Stimulated activated CD4-positive, alpha-beta T cell treated with anti-CD3 and anti-CD28 coated beads, Interleukin-2, amount 100 ng/mL, for 24 hours (primary cell): Measurements from ENCODE around the gene FEN1.

ENCODE experiments used
- DNase-seq, 2 donors: peaks; one replicate each; pipeline ENCODE4 v3.0.0-alpha.2; 2020

FEN1 gene

DNA sequence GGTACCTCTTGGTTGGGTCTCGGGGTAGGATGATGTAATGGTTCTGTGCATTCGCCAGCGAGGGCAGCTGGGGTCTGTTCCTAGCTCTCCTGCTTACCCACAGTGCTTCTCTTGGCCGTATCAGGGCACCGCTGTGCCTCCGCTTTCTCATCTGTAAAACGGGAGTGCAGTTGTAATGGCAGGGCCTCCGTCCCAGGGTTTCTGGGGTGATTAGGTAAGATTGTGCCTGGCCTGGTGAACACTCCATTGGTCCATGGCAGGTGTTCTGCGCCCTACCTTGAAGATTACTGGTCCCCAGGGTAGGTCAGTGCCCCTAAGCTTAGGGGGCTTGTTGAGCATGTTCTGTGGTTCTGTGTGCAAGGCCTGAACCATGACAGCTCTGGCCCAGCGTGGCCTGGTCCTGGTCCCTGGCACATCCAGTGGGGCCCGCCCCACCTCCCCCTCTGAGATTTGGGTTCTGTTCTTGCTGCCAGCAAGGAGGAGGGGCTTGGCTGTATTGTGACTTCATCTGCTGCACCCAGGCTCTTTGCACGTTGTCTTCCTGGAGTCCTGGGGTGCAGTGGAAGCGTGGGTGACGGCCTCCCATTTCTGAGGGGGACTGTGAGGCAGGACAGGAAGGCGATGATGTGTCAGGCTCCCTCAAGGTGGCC is 35.4 kb upstream of the FEN1 start:
- no peak for DNase-seq

DNA sequence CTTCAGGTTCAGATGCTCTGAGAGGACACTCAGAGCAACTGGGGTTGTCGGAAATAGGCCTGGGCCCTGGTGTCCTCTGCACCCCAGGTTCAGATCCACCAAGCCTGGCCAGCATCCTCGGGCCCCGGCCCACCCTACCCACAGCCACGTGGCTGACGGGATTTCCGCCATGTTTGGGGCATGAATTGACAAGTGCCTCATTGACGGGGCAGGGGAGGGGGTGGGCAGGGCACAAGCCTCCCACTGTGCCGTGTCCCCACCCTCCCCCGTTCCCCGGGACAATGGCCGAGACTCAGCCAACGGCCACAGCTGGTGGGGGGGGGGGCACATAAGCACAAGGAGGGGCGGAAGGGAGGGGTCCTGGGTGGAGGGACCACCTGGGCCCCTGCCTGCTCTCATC is 31.8 kb upstream of the FEN1 start:
- DNase-seq: no peak

DNA sequence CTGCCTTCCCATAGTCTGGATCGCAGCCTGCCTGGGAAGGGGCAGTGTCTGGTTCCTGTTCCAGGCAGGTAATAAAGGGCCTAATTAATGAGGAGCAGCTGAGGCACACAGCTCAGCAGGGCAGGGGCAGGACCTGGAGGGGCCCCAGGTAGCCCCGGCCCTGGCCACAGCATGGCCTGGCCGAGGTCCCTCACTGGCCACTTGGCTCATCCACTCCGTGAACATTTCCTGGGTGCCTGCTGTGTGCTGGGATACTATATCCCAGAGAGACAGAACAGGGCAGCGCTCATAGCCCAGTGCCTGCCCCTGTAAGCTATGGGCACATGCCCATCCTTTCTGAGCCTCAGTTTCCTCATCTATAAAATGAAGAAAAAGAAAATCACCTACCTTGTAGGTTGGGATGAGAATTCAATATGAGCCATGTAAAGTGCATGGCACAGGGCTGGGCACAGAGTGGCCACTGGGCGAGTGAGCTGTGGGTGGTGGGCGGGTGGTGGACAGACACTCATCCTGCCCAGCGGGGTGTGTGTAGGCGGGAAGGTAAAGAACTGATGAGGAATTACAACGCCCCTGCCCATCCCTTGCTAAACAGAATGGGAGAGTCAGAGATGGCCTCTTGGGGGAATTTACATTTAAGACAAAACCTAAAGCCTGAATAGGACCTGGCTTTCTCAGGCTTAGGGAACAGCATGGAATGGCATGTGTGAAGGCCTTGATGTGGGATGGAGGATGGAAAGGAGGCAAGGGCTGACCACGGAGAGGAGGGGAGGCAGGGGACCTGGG is 31.1 kb upstream of the FEN1 start:
- no peak for DNase-seq

DNA sequence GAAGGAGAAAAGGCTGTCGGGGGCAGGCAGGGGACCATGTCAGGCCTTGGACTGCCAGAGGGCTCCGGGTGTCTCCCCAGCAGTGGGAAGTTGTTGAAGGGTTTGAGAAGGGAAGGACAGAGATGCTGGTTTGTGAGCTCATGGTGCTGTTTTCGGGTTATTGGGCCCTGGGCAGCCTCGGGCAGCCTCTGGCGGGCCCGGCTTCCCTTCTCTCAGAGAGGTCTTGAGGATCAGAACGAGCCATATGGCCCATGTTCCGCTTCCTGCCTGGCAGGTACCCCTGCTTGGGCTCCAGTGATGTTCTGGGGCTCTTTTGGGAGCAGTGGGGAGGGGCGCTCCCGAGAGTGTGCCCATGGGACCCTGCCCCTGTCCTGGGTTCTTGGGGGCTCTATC is 30.5 kb upstream of the FEN1 start:
- DNase-seq: no peak

DNA sequence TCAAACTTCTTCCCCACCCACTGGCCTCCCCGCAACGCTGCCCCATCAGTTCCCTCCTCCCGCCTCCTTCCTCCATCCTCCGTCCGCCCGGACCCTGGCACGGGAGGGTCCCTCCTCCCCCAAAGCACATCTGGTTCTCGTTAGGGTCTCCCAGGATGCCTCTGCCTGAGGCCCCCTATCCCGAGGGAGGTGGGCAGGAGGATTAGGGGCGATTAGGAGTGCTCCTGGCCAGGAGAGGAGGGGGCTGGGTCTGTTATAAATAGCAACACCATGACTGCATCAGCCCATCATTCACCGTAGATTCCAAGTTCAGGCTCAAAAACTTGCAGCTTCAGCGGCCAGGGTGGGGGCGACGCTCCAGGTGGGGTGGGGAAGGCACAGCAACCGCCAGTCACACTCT is 29.9 kb upstream of the FEN1 start:
- no peak for DNase-seq

DNA sequence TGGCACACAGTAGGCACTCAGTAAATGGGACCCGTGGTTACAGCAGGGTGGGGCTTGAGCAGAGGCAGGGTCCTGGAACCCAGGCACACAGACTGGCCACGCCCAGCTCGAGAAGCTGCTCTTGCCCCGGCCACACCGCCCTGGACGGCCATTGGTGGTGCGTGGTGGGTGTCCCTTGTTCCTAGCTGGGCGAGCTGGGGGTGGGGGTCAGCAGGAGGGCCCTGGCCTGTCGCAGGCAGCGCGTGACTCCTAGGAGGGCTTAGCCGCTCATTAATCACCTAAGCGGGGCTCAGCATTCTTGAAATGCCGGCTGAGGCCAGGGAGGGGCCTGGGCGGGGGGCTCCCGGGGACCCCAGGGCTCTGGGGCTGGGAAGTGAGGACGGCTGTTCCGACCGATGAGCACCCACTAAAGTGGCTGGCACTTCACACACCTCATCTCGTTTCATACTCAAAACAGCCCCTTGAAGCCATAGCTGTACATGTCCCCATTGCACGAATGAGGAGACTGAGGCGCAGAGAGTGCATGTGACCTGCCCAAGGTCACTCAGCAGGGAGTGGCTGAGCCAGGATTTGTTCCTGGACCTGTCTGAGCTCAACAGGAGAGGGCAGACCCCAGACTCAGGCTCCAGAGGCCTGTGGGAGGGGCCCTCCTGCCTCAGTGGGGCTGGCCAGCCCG is 28.6 kb upstream of the FEN1 start:
- no peak for DNase-seq

DNA sequence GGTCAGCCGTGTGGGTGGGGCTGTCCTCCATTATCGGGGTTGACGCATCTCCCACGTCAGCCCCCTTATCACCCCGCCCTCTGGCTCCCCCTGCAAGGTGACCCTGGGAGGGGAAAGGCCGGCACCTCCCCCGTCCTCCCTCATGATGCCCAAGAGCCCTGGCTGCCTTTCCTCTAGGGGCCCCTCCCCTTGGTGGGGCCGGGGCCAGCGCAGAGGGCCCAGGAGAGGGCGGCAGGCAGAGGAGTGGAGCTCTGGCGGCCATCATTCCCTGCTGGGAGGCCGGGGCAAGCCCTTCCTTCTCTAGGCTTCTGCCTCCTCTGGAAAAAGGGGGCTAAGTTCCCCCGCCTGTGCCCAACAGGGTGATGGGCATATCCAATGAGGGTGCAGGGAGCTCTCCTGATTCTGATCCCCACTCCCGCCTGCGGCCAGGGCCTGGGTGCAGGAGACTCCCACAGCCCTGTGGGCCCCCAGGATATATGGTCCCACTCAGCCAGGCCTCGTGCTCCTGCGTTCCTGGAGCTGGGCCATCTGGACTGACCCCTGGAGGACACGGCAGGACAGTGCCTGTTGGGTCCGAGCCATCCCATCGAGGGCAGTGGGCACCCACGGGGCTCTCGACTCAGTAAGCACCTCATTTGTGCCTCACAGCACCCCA is 28.0 kb upstream of the FEN1 start:
- DNase-seq: no peak

DNA sequence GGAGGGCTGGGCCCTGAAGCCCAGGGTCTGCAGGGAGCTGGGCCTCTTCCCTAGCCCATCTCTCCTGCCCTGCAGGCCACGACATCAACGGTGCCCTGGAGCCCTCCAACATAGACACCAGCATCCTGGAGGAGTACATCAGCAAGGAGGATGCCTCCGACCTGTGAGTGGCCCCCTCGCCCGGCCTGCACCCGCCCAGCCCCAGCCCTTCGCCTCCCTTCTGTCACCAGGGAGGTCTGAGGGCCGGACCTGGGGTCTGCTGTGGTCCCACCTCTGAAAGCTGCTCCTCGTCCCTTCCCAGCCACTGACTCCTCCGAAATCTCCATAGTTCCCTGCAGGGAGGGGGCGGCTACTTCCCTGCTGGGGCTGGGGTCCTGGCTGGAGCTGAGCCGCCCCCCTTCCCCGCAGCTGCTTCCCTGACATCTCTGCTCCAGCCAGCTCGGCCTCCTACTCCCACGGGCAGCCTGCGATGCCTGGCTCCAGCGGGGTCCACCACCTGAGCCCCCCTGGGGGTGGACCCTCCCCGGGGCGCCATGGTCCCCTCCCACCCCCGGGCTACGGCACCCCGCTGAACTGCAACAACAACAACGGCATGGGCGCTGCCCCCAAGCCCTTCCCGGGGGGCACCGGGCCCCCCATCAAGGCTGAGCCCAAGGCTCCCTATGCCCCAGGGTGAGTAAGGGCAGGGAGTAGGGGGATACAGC is 27.0 kb upstream of the FEN1 start:
- DNase-seq: no peak

DNA sequence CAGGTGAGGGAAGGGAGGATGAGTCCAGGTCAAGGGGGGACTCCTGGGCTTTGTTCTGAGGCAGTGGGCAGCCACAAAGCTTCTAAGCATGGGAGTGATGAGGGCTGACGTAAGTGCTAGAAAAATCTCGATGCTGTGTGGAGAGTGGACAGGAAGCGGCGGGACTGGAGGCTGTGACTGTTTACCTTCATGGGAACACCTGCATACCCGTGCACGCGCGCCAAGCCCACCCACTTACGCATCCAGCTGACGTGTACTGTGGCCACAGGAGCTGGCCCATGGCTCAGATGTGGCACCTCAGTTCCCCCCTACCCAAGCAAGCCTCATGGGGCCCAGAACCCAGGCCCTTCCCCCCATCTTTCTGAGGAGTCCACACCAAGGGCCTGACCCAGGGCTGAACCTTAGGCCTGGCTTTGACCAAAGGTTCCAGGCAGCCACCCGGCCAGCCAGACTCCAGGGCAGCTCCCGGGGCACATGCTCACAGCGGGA is 26.3 kb upstream of the FEN1 start:
- no peak for DNase-seq

DNA sequence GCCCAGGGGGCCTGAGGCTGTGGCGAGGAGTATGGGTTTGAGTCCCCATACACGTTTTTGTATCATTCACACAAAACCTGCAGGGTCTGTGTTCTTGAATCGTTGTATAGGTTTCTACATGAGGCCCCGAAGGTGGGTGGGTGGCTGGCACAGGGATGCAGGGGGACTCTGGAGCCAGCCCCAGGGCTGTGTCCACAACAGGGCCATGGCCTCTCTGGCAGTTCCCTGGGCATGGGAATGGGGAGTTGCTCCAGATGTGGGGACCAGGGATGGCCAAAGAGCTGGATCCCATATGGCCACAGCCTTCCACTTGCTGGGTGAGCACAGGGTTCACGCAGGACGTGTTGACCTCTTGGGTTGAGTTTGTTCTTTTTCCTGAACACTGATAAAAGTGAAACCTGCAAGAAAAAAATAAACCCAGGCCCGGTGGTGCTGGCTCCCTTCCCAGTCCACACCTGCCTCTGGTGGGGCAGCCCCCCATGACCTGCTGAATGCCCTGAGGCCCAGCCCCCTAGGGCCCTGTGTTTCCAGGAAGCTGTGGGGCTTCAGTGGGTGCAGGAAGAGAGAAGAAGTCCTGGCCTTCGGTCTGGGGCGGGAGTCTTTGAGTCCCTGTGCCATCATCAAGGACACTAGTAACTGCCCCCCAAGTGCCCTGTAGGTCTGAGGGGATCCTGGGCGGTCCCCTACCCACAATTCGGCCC is 24.2 kb upstream of the FEN1 start:
- DNase-seq: no peak

DNA sequence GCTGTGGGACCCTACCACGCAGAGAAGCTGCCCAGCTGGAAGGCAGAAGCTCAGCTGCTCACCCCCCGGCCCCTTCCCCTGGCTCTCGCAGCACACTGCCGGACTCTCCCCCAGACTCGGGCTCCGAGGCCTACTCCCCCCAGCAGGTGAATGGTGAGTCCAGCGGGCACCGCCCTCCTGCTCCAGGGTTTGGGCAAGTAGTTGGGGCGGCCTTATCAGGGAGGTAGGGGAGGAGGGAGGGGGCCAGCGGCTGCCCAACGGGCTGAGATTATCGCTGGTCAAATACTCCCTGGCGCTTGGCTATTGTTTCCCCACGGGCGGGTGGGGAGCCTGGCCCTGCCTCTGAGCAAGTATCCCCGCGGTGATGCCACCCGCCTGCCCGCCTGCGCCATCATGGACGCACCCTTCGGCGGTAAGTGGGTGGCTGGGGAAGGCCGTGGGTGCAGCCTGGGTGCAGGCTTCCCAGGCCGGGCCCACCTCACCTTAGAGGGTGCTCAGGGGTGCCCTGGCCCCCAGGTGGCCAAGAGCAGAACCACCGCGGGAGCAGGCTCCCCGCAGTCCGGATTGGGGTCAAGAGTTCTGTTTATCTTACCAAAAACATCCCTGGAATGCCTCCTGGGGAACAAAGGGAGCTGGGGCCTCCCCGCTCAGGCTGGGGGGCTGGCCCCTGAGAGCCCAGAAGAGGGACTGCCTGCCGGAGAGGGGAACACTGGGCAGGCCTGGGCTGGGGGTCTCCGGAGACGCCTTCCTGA is 23.4 kb upstream of the FEN1 start:
- no peak for DNase-seq

DNA sequence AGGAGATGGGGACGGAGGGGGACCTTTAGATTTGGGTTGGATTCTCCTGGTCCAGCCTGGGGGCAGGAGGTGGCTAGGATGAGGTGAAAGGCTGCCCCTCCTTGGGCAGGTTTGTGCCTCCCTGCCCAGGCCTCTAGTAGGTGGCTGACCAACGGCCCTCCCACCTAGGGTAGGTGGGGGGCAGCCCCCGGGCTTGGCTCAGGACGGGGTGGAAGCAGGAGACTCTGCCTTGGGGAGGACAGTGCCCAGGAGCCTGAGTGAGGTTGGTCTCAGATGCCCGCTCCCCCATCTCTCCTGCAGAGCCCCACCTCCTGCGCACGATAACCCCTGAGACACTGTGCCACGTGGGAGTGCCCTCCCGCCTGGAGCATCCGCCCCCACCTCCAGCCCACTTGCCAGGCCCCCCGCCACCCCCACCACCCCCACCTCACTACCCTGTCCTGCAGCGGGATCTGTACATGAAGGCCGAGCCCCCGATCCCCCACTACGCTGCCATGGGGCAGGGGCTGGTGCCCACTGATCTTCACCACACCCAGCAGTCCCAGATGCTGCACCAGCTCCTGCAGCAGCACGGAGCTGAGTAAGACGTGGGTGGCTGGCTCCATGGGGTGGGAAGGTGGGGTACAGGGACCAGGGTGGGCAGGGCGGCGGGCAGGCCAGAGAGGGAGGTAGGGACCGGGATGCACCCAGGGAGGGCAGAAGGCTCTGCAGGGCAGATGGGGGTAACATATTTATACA is 22.6 kb upstream of the FEN1 start:
- no peak for DNase-seq

DNA sequence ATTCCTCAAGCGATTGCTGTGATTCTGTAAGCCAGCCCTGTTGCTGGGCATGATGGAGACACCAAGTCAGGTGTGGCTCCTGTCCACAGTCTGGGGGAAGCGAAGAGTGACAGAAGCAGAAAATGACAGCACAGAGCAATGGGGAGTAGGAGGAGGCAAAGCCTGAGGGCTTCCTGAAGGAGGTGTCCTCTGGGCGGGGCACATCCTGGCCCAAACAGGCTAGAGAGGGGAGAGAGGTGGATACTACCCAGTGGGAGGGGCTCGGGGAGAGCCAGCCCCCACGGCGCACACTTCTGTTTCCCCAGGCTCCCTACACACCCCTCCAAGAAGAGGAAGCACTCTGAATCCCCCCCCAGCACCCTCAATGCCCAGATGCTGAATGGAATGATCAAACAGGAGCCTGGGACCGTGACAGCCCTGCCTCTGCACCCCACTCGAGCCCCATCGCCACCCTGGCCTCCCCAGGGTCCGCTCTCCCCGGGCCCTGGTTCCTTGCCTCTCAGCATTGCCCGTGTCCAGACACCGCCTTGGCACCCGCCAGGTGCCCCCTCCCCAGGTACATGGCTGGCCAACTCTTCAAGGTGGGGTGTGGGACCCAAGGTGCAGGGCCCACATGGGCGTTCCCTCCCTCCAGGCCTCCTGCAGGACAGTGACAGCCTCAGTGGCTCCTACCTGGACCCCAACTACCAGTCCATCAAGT is 21.4 kb upstream of the FEN1 start:
- no peak for DNase-seq

DNA sequence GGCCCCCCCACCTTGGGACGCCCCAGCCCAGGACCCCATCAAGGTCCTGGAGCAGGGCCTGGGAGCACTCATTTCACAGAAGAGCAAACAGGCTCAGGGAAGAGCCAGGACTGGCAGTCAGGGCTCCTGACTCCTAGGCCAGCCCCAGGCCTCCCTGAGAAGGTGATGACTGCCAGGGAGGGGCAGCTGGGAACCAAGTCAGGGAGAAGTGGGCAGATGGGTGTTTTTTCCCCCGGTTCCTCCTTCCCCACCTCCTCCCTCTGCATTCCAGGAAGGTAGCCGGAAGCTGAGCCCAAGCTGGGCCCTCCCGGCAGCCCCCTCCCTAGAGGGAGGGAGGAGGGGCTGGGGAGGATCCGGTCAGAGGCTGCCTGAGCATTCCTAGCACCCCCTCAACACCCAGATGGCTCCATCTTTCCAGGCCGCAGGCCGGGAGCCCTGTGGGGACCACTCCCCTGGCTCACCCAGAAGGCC is 20.7 kb upstream of the FEN1 start:
- DNase-seq: no peak

DNA sequence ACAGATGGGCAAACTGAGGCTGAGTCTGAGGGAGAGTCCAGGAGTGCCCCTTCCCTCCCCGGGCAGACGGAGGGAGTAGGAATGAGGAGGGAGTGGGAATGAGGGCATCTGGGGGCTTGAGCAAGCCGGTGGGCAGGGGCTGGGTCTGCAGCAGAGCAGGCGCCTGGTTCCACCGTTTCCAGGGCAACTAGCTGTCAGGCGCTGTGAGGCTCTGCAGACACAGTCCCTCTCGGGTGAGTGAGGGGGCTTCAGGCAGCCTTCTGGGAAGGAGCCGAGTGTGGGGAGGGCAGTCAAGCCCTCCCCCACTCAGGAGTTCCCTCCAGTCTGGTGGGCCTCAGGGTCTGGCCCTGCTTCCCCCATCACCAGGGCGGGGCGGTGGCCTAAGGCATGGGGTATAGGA is 19.4 kb upstream of the FEN1 start:
- DNase-seq: no peak

DNA sequence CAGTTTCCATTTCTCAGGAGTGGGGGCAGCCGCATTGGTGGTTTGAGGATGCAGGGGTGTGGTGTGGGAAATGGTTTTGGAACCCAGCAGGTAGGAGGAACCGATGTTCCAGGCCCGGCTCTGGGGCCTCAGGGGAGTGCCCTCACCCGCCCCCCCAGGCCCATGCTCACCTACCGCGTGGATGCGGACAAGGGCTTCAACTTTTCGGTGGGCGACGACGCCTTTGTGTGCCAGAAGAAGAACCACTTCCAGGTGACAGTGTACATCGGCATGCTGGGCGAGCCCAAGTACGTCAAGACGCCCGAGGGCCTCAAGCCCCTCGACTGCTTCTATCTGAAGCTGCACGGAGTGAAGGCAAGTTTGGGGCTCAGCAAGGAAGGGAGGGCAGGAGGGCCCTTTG is 18.9 kb upstream of the FEN1 start:
- DNase-seq: no peak

DNA sequence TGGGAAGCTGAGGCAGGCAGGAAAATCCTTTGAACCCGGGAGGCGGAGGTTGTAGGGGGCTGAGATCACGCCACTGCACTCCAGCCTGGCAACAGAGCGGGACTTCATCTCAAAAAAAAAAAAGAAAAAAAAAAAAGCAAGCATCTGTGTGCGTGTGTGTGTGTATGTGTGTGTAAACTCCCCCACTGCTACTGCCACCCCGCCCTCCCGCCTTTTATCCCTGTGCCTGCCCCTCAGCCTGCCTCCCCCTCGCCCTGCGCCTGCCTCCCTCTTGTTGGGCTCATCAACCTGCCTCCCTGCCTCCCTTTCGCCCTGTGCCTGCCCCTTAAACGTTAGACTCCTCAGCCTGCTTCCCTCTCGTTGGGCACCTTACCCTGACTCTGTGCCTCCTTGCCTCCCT is 18.3 kb upstream of the FEN1 start:
- DNase-seq: no peak

DNA sequence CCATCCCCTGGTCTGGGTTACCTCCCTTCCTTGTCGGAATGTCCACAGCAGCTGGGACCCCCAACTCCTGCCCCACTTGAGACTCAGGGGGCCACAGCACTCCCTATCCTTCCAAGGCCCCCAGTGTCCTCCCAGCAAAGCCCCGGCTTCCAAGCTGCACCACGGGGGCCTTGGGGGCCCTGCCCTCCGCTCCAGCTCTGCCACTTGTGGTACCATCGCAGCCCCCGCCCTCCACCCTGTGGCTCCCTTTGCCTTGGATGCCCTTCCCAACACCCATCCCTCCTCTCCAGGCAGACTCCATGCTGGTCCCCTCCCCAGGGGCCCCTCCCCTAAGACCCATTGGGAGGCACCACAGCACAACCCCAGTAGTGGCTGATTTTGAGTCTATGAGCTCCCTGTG is 17.6 kb upstream of the FEN1 start:
- DNase-seq: no peak

DNA sequence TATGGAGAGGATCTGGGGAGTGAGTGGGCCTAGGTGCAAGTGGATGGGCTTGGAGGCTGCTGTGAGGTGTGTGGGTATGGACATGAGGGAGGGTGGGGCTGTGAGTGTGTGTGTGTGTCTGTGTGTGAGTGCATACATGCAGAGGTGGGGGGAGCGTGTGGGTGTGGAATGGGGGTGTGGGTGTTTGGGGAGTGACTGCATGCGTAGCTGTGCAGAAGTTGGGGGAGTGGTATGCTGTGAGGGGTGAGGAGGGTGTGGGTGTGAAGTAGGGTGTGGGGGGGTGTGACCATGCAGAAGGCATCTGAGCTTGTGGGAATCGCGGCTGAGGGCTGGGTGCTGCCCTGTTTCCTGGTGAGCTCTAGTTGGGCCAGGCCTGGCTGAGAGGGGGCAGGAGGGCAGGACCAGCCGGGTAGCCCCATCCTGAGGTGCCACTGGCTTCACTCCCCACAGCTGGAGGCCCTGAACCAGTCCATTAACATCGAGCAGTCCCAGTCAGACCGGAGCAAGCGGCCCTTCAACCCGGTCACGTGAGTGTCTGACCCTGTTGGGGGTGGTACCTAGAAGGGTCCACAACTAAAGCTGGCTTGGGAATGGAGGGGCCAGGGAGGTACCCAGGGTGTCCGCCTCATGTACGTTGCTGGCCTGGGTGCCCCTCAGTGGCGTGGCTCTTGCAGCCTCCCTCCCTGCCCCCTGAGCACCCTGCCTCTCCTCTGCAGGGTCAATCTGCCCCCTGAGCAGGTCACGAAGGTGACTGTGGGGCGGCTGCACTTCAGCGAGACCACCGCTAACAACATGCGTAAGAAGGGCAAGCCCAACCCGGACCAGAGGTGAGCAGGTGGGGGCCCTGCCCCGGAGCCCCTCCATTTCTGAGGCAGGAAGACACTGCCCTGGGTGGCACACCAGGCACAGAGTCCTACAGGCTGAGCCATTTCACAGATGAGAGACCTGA is 16.8 kb upstream of the FEN1 start:
- no peak for DNase-seq
